Measurements from ENCODE around the gene PREX1. TPM values are rescaled to one million over a fixed set of nuclear protein-coding genes. Genes with fewer than 3 reads are reported as not detected.

PREX1 gene
- total and polyA plus RNA-seq, 9 donors, result 3.8 to 13.6 (median 6.7) TPM

GRCh38 chr20:48619126-48620101, 208.4 kb downstream of the PREX1 start:
- TF ChIP-seq EP300 (IDR thresholded peaks at IDR 0.05), result no peak
- TF ChIP-seq POLR2A (IDR thresholded peaks at IDR 0.05), result no peak
- no peak for TF ChIP-seq CTCF (IDR thresholded peaks at IDR 0.05)
- Histone ChIP-seq H3K36me3 (no peaks in the 10 kb centered on the region), H3K9me3 (no peaks in the 10 kb centered on the region), H3K4me3 (no peak overlapping the region), H3K27me3 (no peaks in the 10 kb centered on the region), H3K4me1 (ENCODE audit: insufficient read depth) (peaks cover 11% of the 10 kb centered on the region), H3K27ac (no peak overlapping the region)
- peak in 1 of 5 donors; percentile 44 for DNase-seq
- intact Hi-C loops (cut with DNase I), result loop anchor here (5.0 to 10.0 kb wide), 6 partner anchors 315 to 957 kb away; partner anchors contain the start of gene SULF2 (in 3 of the 4)
- WGBS, 3 donors, result 73 to 79% (median 75%) methylated on average over 13 to 17 of the region's 17 CpGs

- 81 to 87% (median 87%) methylated on average over 12 of the region's 12 CpGs for WGBS, 3 donors
- intact Hi-C loops (cut with DNase I), result loop anchor here in 3 of 4 donors (5.0 to 10.0 kb wide), 4 partner anchors 314 to 946 kb away; partner anchors contain the start of gene SULF2 (in 1 of the 3)
- no peak for TF ChIP-seq CTCF (IDR thresholded peaks at IDR 0.05)
- TF ChIP-seq EP300 (IDR thresholded peaks at IDR 0.05), result no peak
- no peak for TF ChIP-seq POLR2A (IDR thresholded peaks at IDR 0.05)
- Histone ChIP-seq H3K27me3 (no peaks in the 10 kb centered on the region), H3K36me3 (no peaks in the 10 kb centered on the region), H3K27ac (no peak overlapping the region), H3K4me1 (ENCODE audit: insufficient read depth) (peaks cover 11% of the 10 kb centered on the region), H3K4me3 (no peak overlapping the region), H3K9me3 (no peaks in the 10 kb centered on the region)
- peak in 1 of 5 donors; percentile 26 for DNase-seq
Observed at GRCh38 chr20:48618631-48619030, 209.2 kb downstream of the PREX1 start.

GRCh38 chr20:48618052-48618451, 209.7 kb downstream of the PREX1 start:
- 90 to 91% (median 91%) methylated on average over 13 of the region's 13 CpGs for WGBS, 3 donors
- intact Hi-C loops (cut with DNase I), result loop anchor here in 3 of 4 donors (5.0 to 10.0 kb wide), 4 partner anchors 313 to 946 kb away; partner anchors contain the start of gene SULF2 (in 1 of the 3)
- DNase-seq, result peak in 1 of 5 donors; percentile 23
- H3K36me3 ChIP-seq, result no peaks in the 10 kb centered on the region
- H3K27ac ChIP-seq, result no peak overlapping the region
- H3K9me3 ChIP-seq, result no peaks in the 10 kb centered on the region
- peaks cover 11% of the 10 kb centered on the region for H3K4me1 ChIP-seq (ENCODE audit: insufficient read depth)
- TF ChIP-seq POLR2A (IDR thresholded peaks at IDR 0.05) (no peak), EP300 (IDR thresholded peaks at IDR 0.05) (no peak), CTCF (IDR thresholded peaks at IDR 0.05) (no peak)
- no peak overlapping the region for H3K4me3 ChIP-seq
- H3K27me3 ChIP-seq, result no peaks in the 10 kb centered on the region

GRCh38 chr20:48617481-48617880, 210.3 kb downstream of the PREX1 start:
- intact Hi-C loops (cut with DNase I), result loop anchor here in 3 of 4 donors (5.0 to 10.0 kb wide), 4 partner anchors 313 to 945 kb away; partner anchors contain the start of gene SULF2 (in 1 of the 3)
- Histone ChIP-seq H3K9me3 (no peaks in the 10 kb centered on the region), H3K27ac (no peak overlapping the region), H3K4me1 (ENCODE audit: insufficient read depth) (peaks cover 11% of the 10 kb centered on the region), H3K4me3 (no peak overlapping the region), H3K27me3 (no peaks in the 10 kb centered on the region), H3K36me3 (no peaks in the 10 kb centered on the region)
- 88 to 91% (median 89%) methylated on average over 7 of the region's 7 CpGs for WGBS, 3 donors
- peak in 1 of 5 donors; percentile 13 for DNase-seq
- TF ChIP-seq EP300 (IDR thresholded peaks at IDR 0.05) (no peak), CTCF (IDR thresholded peaks at IDR 0.05) (no peak), POLR2A (IDR thresholded peaks at IDR 0.05) (no peak)

Data from ovary (tissue), 9 donors.